HEK293 (cell line): ENCODE results near the gene FILIP1.

ENCODE experiments used
- CTCF ChIA-PET: fragments of 350-600 bp; formaldehyde crosslinking; extraction: SDS; loops from one replicate; lab custom pipeline; 2021; ENCODE audit warnings: antibody characterized with exemption; lab: Yijun Ruan, JAX
- POLR2A ChIA-PET: fragments of 300-600 bp; formaldehyde crosslinking; extraction: SDS; loops from one replicate; lab custom pipeline; 2020; ENCODE audit warnings: antibody characterized with exemption, inconsistent platforms; lab: Yijun Ruan, JAX
- H3K27ac ChIP-seq: fragments of 200-500 bp; sonication (Bioruptor generic); 2 replicates; pipeline ENCODE4 v1.5.1; 2014; ENCODE audit warnings: low read depth, low read length, control low read depth, inconsistent platforms; ENCODE audit errors: extremely low read depth
- H3K36me3 ChIP-seq, 2 experiments: fragments of 200-500 bp in 1 of 2; sonication (Bioruptor generic) in 1 of 2; 1 replicate in 1 of 2; 2 replicates in 1 of 2; pipeline ENCODE4 v1.5.1; 2014 to 2017; ENCODE audit warnings: inconsistent platforms in 2 of 2, low read length in 2 of 2; ENCODE audit not compliant: control insufficient read depth in 2 of 2, insufficient read depth in 1 of 2
- H3K4me1 ChIP-seq: fragments of 200-500 bp; sonication (Bioruptor generic); 2 replicates; pipeline ENCODE4 v1.5.1; 2014; ENCODE audit warnings: mild to moderate bottlenecking, low read length, inconsistent platforms; ENCODE audit not compliant: control insufficient read depth, insufficient read depth
- H3K4me3 ChIP-seq: 2 replicates; pipeline ENCODE4 v1.5.1; 2011; ENCODE audit warnings: low read depth, mild to moderate bottlenecking, control low read depth, low read length, moderate library complexity
- H3K9me3 ChIP-seq: fragments of 200-500 bp; sonication (Bioruptor generic); 2 replicates; pipeline ENCODE4 v1.5.1; 2014; ENCODE audit warnings: low read depth, low read length, inconsistent platforms; ENCODE audit not compliant: control insufficient read depth, insufficient read depth
- BCL11A ChIP-seq: fragments of 450-650 bp; formaldehyde crosslinking; IDR thresholded peaks from 2 replicates; pipeline ENCODE4 v1.5.1; 2016; ENCODE audit warnings: low read depth, missing biosample characterization, missing genetic modification characterization
- ZEB2 ChIP-seq: fragments of 450-650 bp; formaldehyde crosslinking; IDR thresholded peaks from 2 replicates; pipeline ENCODE4 v1.5.1; 2016; ENCODE audit warnings: missing biosample characterization, missing genetic modification characterization
- ZFP3 ChIP-seq: fragments of 450-650 bp; formaldehyde crosslinking; IDR thresholded peaks from 2 replicates; pipeline ENCODE4 v1.5.1; 2016; ENCODE audit warnings: low read depth, missing biosample characterization, missing genetic modification characterization
- ZNF221 ChIP-seq: fragments of 450-650 bp; formaldehyde crosslinking; IDR thresholded peaks from 2 replicates; pipeline ENCODE4 v1.5.1; 2017; ENCODE audit warnings: missing biosample characterization, missing genetic modification characterization, borderline replicate concordance
- ZNF248 ChIP-seq: fragments of 450-650 bp; formaldehyde crosslinking; IDR thresholded peaks from 2 replicates; pipeline ENCODE4 v1.5.1; 2017; ENCODE audit warnings: missing biosample characterization, missing genetic modification characterization
- ZNF311 ChIP-seq: fragments of 450-650 bp; formaldehyde crosslinking; IDR thresholded peaks from 2 replicates; pipeline ENCODE4 v1.5.1; 2017; ENCODE audit warnings: missing biosample characterization, missing genetic modification characterization, borderline replicate concordance
- ZNF335 ChIP-seq: fragments of 450-650 bp; formaldehyde crosslinking; conservative IDR thresholded peaks from 2 replicates; pipeline ENCODE4 v1.5.1; 2016; ENCODE audit warnings: missing biosample characterization, missing genetic modification characterization
- ZNF37A ChIP-seq: fragments of 450-650 bp; IDR thresholded peaks from 2 replicates; pipeline ENCODE4 v1.5.1; 2018; ENCODE audit warnings: missing biosample characterization, missing genetic modification characterization
- ZNF558 ChIP-seq: fragments of 450-650 bp; formaldehyde crosslinking; IDR thresholded peaks from 2 replicates; pipeline ENCODE4 v1.5.1; 2016; ENCODE audit warnings: missing biosample characterization, missing genetic modification characterization
- ZNF76 ChIP-seq: fragments of 450-650 bp; formaldehyde crosslinking; IDR thresholded peaks from 2 replicates; pipeline ENCODE4; 2016; ENCODE audit warnings: low read depth, missing biosample characterization, missing genetic modification characterization, borderline replicate concordance
- ZNF792 ChIP-seq: fragments of 450-650 bp; formaldehyde crosslinking; IDR thresholded peaks from 2 replicates; pipeline ENCODE4 v1.5.1; 2016; ENCODE audit warnings: missing biosample characterization, missing genetic modification characterization
- ZSCAN30 ChIP-seq: fragments of 450-650 bp; IDR thresholded peaks from 2 replicates; pipeline ENCODE4 v1.5.1; 2018; ENCODE audit warnings: missing biosample characterization, mild to moderate bottlenecking, missing genetic modification characterization, moderate library complexity
- TF ChIP-seq, protein P1 (sequence below): fragments of 450-650 bp; formaldehyde crosslinking; IDR thresholded peaks from 2 replicates; pipeline ENCODE4 v1.5.1; 2016; ENCODE audit warnings: missing biosample characterization, missing genetic modification characterization
- TF ChIP-seq, protein P2 (sequence below): fragments of 450-650 bp; formaldehyde crosslinking; IDR thresholded peaks from 2 replicates; pipeline ENCODE4 v1.5.1; 2016; ENCODE audit warnings: missing biosample characterization, missing genetic modification characterization
- TF ChIP-seq, protein P3 (sequence below): fragments of 450-650 bp; formaldehyde crosslinking; IDR thresholded peaks from 2 replicates; pipeline ENCODE4 v1.5.1; 2016; ENCODE audit warnings: missing biosample characterization, missing genetic modification characterization
- TF ChIP-seq, protein P4 (sequence below): fragments of 450-650 bp; formaldehyde crosslinking; IDR thresholded peaks from 2 replicates; pipeline ENCODE4; 2016; ENCODE audit warnings: missing biosample characterization, missing genetic modification characterization
- TF ChIP-seq, protein P5 (sequence below): fragments of 450-650 bp; IDR thresholded peaks from 2 replicates; pipeline ENCODE4 v1.5.1; 2018; ENCODE audit warnings: missing biosample characterization, missing genetic modification characterization
- TF ChIP-seq, protein P6 (sequence below): fragments of 450-650 bp; formaldehyde crosslinking; IDR thresholded peaks from 2 replicates; pipeline ENCODE4 v1.5.1; 2016; ENCODE audit warnings: missing biosample characterization, missing genetic modification characterization, borderline replicate concordance
- TF ChIP-seq, protein P7 (sequence below): sonication (generic); formaldehyde crosslinking; IDR thresholded peaks from 2 replicates; pipeline ENCODE4 v1.8.1; 2022; ENCODE audit warnings: mild to moderate bottlenecking, moderate library complexity, missing genetic modification reagents

FILIP1 gene

DNA sequence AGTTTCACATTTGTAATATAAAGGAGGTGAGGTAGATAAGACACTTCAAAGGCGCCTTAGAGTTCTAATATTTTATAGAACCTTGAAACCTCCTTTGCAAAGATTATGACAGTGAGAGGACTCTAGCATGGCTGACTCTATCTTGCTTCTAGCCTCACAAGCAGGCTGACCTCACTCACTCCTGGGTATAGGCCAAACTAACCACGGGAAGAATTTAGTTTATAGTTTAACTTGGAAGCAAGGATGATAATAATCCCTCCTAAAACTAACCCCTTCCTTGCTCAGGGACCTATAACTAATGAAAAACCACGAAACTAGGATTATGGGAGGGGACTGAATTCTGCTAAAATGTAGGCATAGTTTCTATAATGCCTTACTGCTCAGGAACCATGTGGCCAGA, 84.3 kb downstream of the FILIP1 start:
- ChIA-PET POLR2A (no interaction called here), CTCF (interaction anchor here (0.8 kb wide), 1 partner anchor 124 kb away, joined by 3 read pairs; no protein-coding TSS in a partner anchor)
- H3K9me3 ChIP-seq, result no peaks in the 10 kb centered on the region; the same call in 1 of the 2 replicates
- H3K4me3 ChIP-seq, result no peak overlapping the region
- H3K36me3 ChIP-seq, result no peaks in the 10 kb centered on the region
- H3K4me1 ChIP-seq, result peaks cover 15% of the 10 kb centered on the region
- TF ChIP-seq, protein P1, sequence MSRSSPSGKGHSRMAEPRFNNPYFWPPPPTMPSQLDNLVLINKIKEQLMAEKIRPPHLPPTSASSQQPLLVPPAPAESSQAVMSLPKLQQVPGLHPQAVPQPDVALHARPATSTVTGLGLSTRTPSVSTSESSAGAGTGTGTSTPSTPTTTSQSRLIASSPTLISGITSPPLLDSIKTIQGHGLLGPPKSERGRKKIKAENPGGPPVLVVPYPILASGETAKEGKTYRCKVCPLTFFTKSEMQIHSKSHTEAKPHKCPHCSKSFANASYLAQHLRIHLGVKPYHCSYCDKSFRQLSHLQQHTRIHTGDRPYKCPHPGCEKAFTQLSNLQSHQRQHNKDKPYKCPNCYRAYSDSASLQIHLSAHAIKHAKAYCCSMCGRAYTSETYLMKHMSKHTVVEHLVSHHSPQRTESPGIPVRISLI (tag by site-specific recombination), result no peak
- TF ChIP-seq ZNF335 (tag by site-specific recombination) (0 out of 2 replicates have a peak, but pooled peaks have one; percentile 11), ZNF37A (tag by site-specific recombination) (no peak), ZNF76 (tag by site-specific recombination) (no peak), ZNF221 (tag by site-specific recombination) (no peak), ZEB2 (tag by site-specific recombination) (no peak), ZNF311 (tag by site-specific recombination) (no peak), ZNF558 (tag by site-specific recombination) (no peak)
- TF ChIP-seq, protein P2, sequence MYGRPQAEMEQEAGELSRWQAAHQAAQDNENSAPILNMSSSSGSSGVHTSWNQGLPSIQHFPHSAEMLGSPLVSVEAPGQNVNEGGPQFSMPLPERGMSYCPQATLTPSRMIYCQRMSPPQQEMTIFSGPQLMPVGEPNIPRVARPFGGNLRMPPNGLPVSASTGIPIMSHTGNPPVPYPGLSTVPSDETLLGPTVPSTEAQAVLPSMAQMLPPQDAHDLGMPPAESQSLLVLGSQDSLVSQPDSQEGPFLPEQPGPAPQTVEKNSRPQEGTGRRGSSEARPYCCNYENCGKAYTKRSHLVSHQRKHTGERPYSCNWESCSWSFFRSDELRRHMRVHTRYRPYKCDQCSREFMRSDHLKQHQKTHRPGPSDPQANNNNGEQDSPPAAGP, result no peak
- H3K27ac ChIP-seq, result no peak overlapping the region

DNA sequence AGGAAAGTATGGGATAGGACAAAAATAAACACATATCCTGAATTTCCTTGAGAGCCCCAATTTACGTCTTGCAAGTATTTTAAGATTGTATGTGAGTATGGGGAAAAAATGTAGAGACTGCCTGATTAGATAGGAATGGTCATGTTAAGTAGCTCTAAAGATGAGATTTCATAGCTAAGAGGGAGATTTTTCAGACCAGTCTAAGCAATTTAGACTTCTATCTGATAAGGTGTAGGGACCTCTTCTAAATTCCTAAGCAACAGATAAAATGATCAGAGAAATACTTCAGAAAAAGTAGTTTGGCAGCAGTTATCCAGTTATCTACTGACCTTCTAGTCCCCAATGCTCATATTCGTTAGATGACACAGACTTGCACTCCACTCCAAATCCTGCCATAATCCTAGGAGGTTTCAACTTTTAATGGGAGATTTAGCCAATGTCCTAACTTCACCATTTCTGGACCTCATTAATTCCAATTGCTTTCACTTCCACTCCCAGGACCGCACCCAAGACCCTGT, 90.0 kb downstream of the FILIP1 start:
- CTCF ChIA-PET, result interaction anchor here (1.1 to 1.9 kb wide), 3 partner anchors 35 to 123 kb away, joined by 3 to 6 read pairs (median 4); no protein-coding TSS in a partner anchor
- Histone ChIP-seq H3K27ac (no peak overlapping the region), H3K4me1 (0 out of 2 replicates have a peak, but pooled peaks cover 3% of the 10 kb centered on the region), H3K9me3 (no peaks in the 10 kb centered on the region), H3K36me3 (no peaks in the 10 kb centered on the region), H3K4me3 (no peak overlapping the region)
- POLR2A ChIA-PET, result interaction anchor here (0.6 kb wide), 3 partner anchors 10 to 1830 kb away, joined by 3 to 12 read pairs (median 5); no protein-coding TSS in a partner anchor
- TF ChIP-seq, protein P3, sequence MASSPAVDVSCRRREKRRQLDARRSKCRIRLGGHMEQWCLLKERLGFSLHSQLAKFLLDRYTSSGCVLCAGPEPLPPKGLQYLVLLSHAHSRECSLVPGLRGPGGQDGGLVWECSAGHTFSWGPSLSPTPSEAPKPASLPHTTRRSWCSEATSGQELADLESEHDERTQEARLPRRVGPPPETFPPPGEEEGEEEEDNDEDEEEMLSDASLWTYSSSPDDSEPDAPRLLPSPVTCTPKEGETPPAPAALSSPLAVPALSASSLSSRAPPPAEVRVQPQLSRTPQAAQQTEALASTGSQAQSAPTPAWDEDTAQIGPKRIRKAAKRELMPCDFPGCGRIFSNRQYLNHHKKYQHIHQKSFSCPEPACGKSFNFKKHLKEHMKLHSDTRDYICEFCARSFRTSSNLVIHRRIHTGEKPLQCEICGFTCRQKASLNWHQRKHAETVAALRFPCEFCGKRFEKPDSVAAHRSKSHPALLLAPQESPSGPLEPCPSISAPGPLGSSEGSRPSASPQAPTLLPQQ (tag by site-specific recombination), result no peak
- TF ChIP-seq, protein P4, sequence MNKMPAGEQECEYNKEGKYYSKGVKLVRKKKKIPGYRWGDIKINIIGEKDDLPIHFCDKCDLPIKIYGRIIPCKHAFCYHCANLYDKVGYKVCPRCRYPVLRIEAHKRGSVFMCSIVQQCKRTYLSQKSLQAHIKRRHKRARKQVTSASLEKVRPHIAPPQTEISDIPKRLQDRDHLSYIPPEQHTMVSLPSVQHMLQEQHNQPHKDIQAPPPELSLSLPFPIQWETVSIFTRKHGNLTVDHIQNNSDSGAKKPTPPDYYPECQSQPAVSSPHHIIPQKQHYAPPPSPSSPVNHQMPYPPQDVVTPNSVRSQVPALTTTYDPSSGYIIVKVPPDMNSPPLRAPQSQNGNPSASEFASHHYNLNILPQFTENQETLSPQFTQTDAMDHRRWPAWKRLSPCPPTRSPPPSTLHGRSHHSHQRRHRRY (tag by site-specific recombination), result no peak
- TF ChIP-seq, protein P5, sequence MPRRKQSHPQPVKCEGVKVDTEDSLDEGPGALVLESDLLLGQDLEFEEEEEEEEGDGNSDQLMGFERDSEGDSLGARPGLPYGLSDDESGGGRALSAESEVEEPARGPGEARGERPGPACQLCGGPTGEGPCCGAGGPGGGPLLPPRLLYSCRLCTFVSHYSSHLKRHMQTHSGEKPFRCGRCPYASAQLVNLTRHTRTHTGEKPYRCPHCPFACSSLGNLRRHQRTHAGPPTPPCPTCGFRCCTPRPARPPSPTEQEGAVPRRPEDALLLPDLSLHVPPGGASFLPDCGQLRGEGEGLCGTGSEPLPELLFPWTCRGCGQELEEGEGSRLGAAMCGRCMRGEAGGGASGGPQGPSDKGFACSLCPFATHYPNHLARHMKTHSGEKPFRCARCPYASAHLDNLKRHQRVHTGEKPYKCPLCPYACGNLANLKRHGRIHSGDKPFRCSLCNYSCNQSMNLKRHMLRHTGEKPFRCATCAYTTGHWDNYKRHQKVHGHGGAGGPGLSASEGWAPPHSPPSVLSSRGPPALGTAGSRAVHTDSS (tag by site-specific recombination), result no peak
- TF ChIP-seq, protein P6, sequence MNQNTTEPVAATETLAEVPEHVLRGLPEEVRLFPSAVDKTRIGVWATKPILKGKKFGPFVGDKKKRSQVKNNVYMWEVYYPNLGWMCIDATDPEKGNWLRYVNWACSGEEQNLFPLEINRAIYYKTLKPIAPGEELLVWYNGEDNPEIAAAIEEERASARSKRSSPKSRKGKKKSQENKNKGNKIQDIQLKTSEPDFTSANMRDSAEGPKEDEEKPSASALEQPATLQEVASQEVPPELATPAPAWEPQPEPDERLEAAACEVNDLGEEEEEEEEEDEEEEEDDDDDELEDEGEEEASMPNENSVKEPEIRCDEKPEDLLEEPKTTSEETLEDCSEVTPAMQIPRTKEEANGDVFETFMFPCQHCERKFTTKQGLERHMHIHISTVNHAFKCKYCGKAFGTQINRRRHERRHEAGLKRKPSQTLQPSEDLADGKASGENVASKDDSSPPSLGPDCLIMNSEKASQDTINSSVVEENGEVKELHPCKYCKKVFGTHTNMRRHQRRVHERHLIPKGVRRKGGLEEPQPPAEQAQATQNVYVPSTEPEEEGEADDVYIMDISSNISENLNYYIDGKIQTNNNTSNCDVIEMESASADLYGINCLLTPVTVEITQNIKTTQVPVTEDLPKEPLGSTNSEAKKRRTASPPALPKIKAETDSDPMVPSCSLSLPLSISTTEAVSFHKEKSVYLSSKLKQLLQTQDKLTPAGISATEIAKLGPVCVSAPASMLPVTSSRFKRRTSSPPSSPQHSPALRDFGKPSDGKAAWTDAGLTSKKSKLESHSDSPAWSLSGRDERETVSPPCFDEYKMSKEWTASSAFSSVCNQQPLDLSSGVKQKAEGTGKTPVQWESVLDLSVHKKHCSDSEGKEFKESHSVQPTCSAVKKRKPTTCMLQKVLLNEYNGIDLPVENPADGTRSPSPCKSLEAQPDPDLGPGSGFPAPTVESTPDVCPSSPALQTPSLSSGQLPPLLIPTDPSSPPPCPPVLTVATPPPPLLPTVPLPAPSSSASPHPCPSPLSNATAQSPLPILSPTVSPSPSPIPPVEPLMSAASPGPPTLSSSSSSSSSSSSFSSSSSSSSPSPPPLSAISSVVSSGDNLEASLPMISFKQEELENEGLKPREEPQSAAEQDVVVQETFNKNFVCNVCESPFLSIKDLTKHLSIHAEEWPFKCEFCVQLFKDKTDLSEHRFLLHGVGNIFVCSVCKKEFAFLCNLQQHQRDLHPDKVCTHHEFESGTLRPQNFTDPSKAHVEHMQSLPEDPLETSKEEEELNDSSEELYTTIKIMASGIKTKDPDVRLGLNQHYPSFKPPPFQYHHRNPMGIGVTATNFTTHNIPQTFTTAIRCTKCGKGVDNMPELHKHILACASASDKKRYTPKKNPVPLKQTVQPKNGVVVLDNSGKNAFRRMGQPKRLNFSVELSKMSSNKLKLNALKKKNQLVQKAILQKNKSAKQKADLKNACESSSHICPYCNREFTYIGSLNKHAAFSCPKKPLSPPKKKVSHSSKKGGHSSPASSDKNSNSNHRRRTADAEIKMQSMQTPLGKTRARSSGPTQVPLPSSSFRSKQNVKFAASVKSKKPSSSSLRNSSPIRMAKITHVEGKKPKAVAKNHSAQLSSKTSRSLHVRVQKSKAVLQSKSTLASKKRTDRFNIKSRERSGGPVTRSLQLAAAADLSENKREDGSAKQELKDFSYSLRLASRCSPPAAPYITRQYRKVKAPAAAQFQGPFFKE (tag by site-specific recombination), result no peak
- no peak for TF ChIP-seq ZSCAN30 (tag by site-specific recombination)
- no peak for TF ChIP-seq BCL11A (tag by site-specific recombination)
- no peak for TF ChIP-seq ZFP3 (tag by site-specific recombination)
- no peak for TF ChIP-seq ZNF792 (tag by site-specific recombination)
- TF ChIP-seq ZNF248 (tag by site-specific recombination), result no peak
- TF ChIP-seq, protein P7, sequence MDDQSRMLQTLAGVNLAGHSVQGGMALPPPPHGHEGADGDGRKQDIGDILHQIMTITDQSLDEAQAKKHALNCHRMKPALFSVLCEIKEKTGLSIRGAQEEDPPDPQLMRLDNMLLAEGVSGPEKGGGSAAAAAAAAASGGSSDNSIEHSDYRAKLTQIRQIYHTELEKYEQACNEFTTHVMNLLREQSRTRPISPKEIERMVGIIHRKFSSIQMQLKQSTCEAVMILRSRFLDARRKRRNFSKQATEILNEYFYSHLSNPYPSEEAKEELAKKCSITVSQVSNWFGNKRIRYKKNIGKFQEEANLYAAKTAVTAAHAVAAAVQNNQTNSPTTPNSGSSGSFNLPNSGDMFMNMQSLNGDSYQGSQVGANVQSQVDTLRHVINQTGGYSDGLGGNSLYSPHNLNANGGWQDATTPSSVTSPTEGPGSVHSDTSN (CRISPR knock-in tag), result no peak
